B cell (primary cell): ENCODE data around the gene TWIST2.

Experiments
- CTCF ChIP-seq: fragments of 200-600 bp; IDR thresholded peaks from one replicate; pipeline ENCODE4 v1.8.0; 2022; ENCODE audit warnings: antibody characterized with exemption, mild to moderate bottlenecking
- EZH2 ChIP-seq: IDR thresholded peaks from 2 replicates; pipeline ENCODE4 v1.6.1; 2012; ENCODE audit warnings: borderline replicate concordance, low read depth, mild to moderate bottlenecking, moderate library complexity, low read length; ENCODE audit not compliant: insufficient read depth, poor library complexity, severe bottlenecking

DNA sequence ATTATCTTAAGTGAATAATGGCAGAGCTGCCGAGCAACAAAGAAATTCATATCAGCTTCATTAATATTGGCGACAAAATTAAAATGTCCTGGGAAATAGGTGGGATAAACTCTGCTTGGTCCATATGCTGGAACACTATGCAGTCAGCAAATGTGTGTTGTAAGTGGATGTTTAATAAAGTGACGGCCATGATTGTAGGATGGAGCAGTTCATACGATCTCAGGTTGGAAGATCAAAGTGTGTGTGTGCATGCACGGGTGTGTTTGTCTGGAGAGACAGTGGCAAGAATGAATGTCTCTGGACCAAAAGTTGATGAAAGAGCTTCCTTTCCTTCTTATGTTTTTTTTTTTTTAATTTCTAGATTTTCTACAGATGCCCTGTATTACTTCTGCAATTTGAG, 14.8 kb downstream of the TWIST2 start:
- TF ChIP-seq CTCF (no peak), EZH2 (no peak)
